Lower lobe of right lung (tissue), 2 donors: Measurements from ENCODE around the gene XPO1. TPM values are rescaled to one million over a fixed set of nuclear protein-coding genes. Genes with fewer than 3 reads are reported as not detected.

ENCODE experiments used
- ATAC-seq, 2 donors: fragments of 200-7000 bp; cut with Tn5 transposase; one replicate each; pipeline ENCODE4 v1.9.1; 2020 to 2022; ENCODE audit warnings: mild to moderate bottlenecking in 2 of 2, moderate library complexity in 2 of 2
- DNase-seq: peaks from one replicate; pipeline ENCODE4 v3.0.0-alpha.2; 2020
- H3K27ac ChIP-seq: fragments of 200-600 bp; one replicate; pipeline ENCODE4 v1.8.0; 2022
- H3K27me3 ChIP-seq: fragments of 200-600 bp; one replicate; pipeline ENCODE4 v1.8.0; 2022; ENCODE audit warnings: low read depth
- H3K36me3 ChIP-seq: fragments of 200-600 bp; one replicate; pipeline ENCODE4 v1.8.0; 2022; ENCODE audit warnings: mild to moderate bottlenecking
- H3K4me1 ChIP-seq: fragments of 200-600 bp; one replicate; pipeline ENCODE4 v1.8.0; 2022
- H3K4me3 ChIP-seq: fragments of 200-600 bp; one replicate; pipeline ENCODE4 v1.8.0; 2022; ENCODE audit warnings: mild to moderate bottlenecking
- H3K9me3 ChIP-seq: fragments of 200-600 bp; one replicate; pipeline ENCODE4 v1.8.0; 2022
- CTCF ChIP-seq: fragments of 200-600 bp; IDR thresholded peaks from one replicate; pipeline ENCODE4 v1.8.0; 2022; ENCODE audit warnings: antibody characterized with exemption, mild to moderate bottlenecking
- intact Hi-C: fragments of 100-400 bp; cut with DNase I; formaldehyde crosslinking; loops from one replicate; pipeline ENCODE4 v1.11.0; 2022
- total RNA-seq: library from RNA; stranded (reverse); fragmentation: NEBNext Ultra II Directional; extraction: Animal tissue kit (Norgen Biotek cat#: 25700); gene quantifications from one replicate; pipeline ENCODE4 v1.2.1, GENCODE V29; 2021
- donor health status: DM: no; HTN: yes; CAD: no; lungs with severe emphysema.

Gene XPO1
- total RNA-seq, 1 donor from 2014 or later, result 111 TPM

- TF ChIP-seq CTCF, result no peak
- DNase-seq, result no peak
- peaks cover 11% of the 10 kb centered on the region for H3K36me3 ChIP-seq
- peak in 1 of 2 donors; percentile 37 for ATAC-seq
- no peaks in the 10 kb centered on the region for H3K27me3 ChIP-seq
- H3K27ac ChIP-seq, result peak overlapping the region; percentile 15
- intact Hi-C loops, result no loop called here
- H3K9me3 ChIP-seq, result no peaks in the 10 kb centered on the region
- peaks cover 58% of the 10 kb centered on the region for H3K4me1 ChIP-seq
- H3K4me3 ChIP-seq, result no peak overlapping the region
Observed at GRCh38 chr2:61465045-61465444, 73.1 kb downstream of the XPO1 start.

GRCh38 chr2:61463769-61464475 is 74.2 kb downstream of the XPO1 start:
- ATAC-seq (no peak), DNase-seq (no peak)
- no peak for TF ChIP-seq CTCF
- intact Hi-C loops, result no loop called here
- H3K27ac ChIP-seq, result no peak overlapping the region
- H3K36me3 ChIP-seq, result peaks cover 11% of the 10 kb centered on the region
- H3K9me3 ChIP-seq, result no peaks in the 10 kb centered on the region
- peaks cover 64% of the 10 kb centered on the region for H3K4me1 ChIP-seq
- H3K27me3 ChIP-seq, result no peaks in the 10 kb centered on the region
- H3K4me3 ChIP-seq, result no peak overlapping the region

- Histone ChIP-seq H3K9me3 (no peaks in the 10 kb centered on the region), H3K27ac (no peak overlapping the region), H3K27me3 (no peaks in the 10 kb centered on the region), H3K4me3 (no peak overlapping the region), H3K36me3 (no peaks in the 10 kb centered on the region), H3K4me1 (peaks cover 62% of the 10 kb centered on the region)
- intact Hi-C loops, result no loop called here
- ATAC-seq (no peak), DNase-seq (no peak)
- TF ChIP-seq CTCF, result no peak
Observed at GRCh38 chr2:61461404-61461803, 76.8 kb downstream of the XPO1 start.

GRCh38 chr2:61460163-61460562 is 78.0 kb downstream of the XPO1 start:
- ATAC-seq (no peak), DNase-seq (no peak)
- peaks cover 55% of the 10 kb centered on the region for H3K4me1 ChIP-seq
- H3K4me3 ChIP-seq, result no peak overlapping the region
- no peaks in the 10 kb centered on the region for H3K27me3 ChIP-seq
- no peak for TF ChIP-seq CTCF
- H3K36me3 ChIP-seq, result no peaks in the 10 kb centered on the region
- no peak overlapping the region for H3K27ac ChIP-seq
- H3K9me3 ChIP-seq, result no peaks in the 10 kb centered on the region
- intact Hi-C loops, result no loop called here

- Histone ChIP-seq H3K27ac (no peak overlapping the region), H3K4me3 (no peak overlapping the region), H3K9me3 (no peaks in the 10 kb centered on the region), H3K36me3 (no peaks in the 10 kb centered on the region), H3K4me1 (peaks cover 43% of the 10 kb centered on the region), H3K27me3 (no peaks in the 10 kb centered on the region)
- intact Hi-C loops, result no loop called here
- TF ChIP-seq CTCF, result no peak
- DNase-seq, result no peak
- ATAC-seq, result no peak
Observed at GRCh38 chr2:61456746-61457420, 81.3 kb downstream of the XPO1 start.
